Stimulated activated CD8-positive, alpha-beta memory T cell treated with anti-CD3 and anti-CD28 coated beads, Interleukin-12 subunit alpha, Interleukin-12 subunit beta, amount 100 ng/mL, for 4 hours (primary cell): ENCODE results near the gene RBMY1E.
"Not testable (repeated sequence)": the region's sequence is repeated elsewhere in the genome, so short reads cannot be mapped to it uniquely, and the experiment has no call there.

Experiments
- DNase-seq: peaks from one replicate; pipeline ENCODE4 v3.0.0-alpha.2; 2020; ENCODE audit warnings: low read depth

Gene RBMY1E

DNA sequence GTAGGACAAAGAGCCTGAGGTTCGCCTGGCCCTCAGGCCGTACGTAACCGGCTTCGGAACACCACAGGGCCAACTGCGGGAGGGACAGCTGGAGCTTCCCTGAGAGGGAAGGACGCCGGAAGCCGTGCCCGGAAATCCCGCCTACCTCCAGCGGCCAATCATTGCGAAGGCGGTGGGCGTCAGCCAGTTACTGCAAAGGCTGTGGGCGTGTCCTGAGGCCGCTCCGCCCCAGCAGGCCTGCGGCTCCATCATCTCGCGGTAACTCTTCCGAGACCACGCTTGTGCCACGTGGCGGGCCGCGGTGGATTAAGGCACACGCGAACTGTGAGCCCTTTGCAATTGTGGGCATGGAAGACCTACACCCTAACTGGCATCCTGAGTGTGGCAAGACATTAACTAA is at the start of gene RBMY1E:
RBMY1E (minus strand) TSS at position 101 of the 400 bp plus-strand sequence. CDS start 1,978 bp downstream, outside the sequence.
- not testable (repeated sequence) for DNase-seq

DNA sequence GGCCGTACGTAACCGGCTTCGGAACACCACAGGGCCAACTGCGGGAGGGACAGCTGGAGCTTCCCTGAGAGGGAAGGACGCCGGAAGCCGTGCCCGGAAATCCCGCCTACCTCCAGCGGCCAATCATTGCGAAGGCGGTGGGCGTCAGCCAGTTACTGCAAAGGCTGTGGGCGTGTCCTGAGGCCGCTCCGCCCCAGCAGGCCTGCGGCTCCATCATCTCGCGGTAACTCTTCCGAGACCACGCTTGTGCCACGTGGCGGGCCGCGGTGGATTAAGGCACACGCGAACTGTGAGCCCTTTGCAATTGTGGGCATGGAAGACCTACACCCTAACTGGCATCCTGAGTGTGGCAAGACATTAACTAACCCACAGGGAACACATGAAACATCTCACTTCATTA is 23.4 kb downstream of the RBMY1E start, which contains the start of gene RBMY1D:
RBMY1D (minus strand) TSS at position 101 of the 400 bp plus-strand sequence. CDS start 2,013 bp downstream, outside the sequence.
- not testable (repeated sequence) for DNase-seq

DNA sequence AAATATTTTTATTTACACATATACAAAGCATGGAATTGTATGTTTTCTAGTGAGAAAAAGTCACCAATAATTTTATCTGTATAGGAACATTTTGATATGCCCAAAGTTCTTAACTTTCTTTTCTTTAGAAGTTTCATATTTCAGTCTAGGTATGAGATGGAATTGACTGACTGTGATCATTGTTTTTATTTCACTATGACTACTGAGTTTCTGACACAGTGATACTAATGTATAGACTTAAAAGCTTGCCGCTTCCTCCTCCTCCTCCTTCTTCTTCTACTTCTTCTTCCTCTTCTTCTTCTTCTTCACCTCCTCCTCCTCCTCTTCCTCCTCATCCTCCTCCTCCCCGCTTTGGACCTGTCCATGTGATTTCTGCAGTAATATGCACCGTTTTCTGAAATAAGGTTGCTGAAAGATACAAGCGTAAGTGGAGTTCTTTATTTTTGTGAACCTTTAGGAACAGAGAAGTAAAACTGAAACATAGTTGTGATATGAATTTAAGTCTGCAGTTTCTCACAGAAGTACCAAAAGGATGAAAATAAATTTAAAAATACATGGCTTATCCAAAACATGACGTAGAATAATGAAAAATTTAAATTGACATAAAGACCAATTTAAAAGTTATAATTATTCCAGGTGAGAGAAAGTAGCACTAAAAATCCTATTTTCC is 48.3 kb downstream of the RBMY1E start:
- not testable (repeated sequence) for DNase-seq
